ENCODE results near the gene KERA. TPM values are rescaled to one million over a fixed set of nuclear protein-coding genes. Genes with fewer than 3 reads are reported as not detected.

Gene KERA
- total and polyA plus RNA-seq, 9 of the 15 experiments (the other 6 are each of a cell fraction or from before 2014, with no cell fraction given), result not detected

GRCh38 chr12:91094957-91095356, 37.1 kb upstream of the KERA start:
- Histone ChIP-seq H3K9ac (ENCODE audit: insufficient read depth in 1 of 2, low read depth in 2 of 2, low read length in 2 of 2) (no peak overlapping the region), H3K27ac (ENCODE audit: extremely low read depth, low read depth, low read length) (no peak overlapping the region), H3K4me3 (no peak overlapping the region), H3K79me2 (ENCODE audit: control insufficient read depth, insufficient read depth, low read length) (no peaks in the 10 kb centered on the region), H3K36me3 (ENCODE audit: control insufficient read depth, insufficient read depth, low read length) (no peaks in the 10 kb centered on the region), H4K20me1 (replicated peaks; ENCODE audit: control insufficient read depth, insufficient read depth, low read length) (no peaks in the 10 kb centered on the region), H3K4me1 (replicated peaks in 1 of 2; ENCODE audit: control insufficient read depth in 2 of 2, insufficient read depth in 2 of 2, low read length in 2 of 2) (no peaks in the 10 kb centered on the region), H3K9me1 (ENCODE audit: control insufficient read depth, insufficient read depth, low read length) (no peaks in the 10 kb centered on the region), H3K4me2 (ENCODE audit: insufficient read depth, low read length) (no peak overlapping the region), H3K27me3 (ENCODE audit: control insufficient read depth in 2 of 2, insufficient read depth in 2 of 2, low read length in 2 of 2) (no peaks in the 10 kb centered on the region), H2AFZ (ENCODE audit: low read depth, low read length) (no peak overlapping the region), H3K9me3 (replicated peaks; ENCODE audit: control insufficient read depth, insufficient read depth, low read depth, low read length) (no peaks in the 10 kb centered on the region)
- 0% methylated on average over 1 of the region's 1 CpG for WGBS (ENCODE audit: insufficient coverage, low coverage, missing lambda C conversion rate)
- intact Hi-C loops (cut with micrococcal nuclease) (no loop called here), in situ Hi-C loops (cut with MboI) (no loop called here)
- TF ChIP-seq ATF3 (IDR thresholded peaks at IDR 0.05) (peak; percentile 53; the same call in 1 of the 2 replicates), ATF3 (CRISPR knock-in tag; conservative IDR thresholded peaks at IDR 0.05) (no peak), CCAR2 (IDR thresholded peaks at IDR 0.05; ENCODE audit: low read depth, low read length) (no peak), MLX (CRISPR knock-in tag; conservative IDR thresholded peaks at IDR 0.05) (no peak), TCF3 (CRISPR knock-in tag; IDR thresholded peaks at IDR 0.05) (no peak), CHCHD3 (CRISPR knock-in tag; IDR thresholded peaks at IDR 0.05) (no peak), U2AF1 (optimal IDR thresholded peaks at IDR 0.05; ENCODE audit: low read depth, low read length) (no peak), ZNF561 (CRISPR knock-in tag; conservative IDR thresholded peaks at IDR 0.05) (no peak)
- no peak for ATAC-seq
- ChIA-PET CTCF (ENCODE audit: low intra/inter-chr PET ratio) (interaction anchor here (0.7 kb wide), 1 partner anchor 964 kb away, joined by 3 read pairs; no protein-coding TSS in a partner anchor), POLR2A (no interaction called here)
- FAIRE-seq, result no peak
- no TSS peak for BruUV-seq (replicated peaks)
- DNase-seq (ENCODE audit: extremely low read depth in 1 of 4, low spot score in 3 of 4), result no peak
